Type B pancreatic cell (in vitro differentiated cells): ENCODE measurements around the gene PUS7. TPM values are rescaled to one million over a fixed set of nuclear protein-coding genes. Genes with fewer than 3 reads are reported as not detected.

Experiments
- DNase-seq: peaks from one replicate; pipeline ENCODE4 v3.0.0; 2021; ENCODE audit warnings: mixed read lengths; ENCODE audit not compliant: unreplicated experiment; ENCODE audit errors: extremely low spot score
- H3K27ac Mint-ChIP-seq: 2 replicates; pipeline ENCODE4 v1.8.0; 2021; ENCODE audit warnings: mild to moderate bottlenecking, mixed read lengths
- H3K27me3 Mint-ChIP-seq: 2 replicates; pipeline ENCODE4 v1.8.0; 2021; ENCODE audit warnings: mixed read lengths
- H3K36me3 Mint-ChIP-seq: 2 replicates; pipeline ENCODE4 v1.8.0; 2021; ENCODE audit warnings: mixed read lengths
- H3K4me1 Mint-ChIP-seq: one replicate; pipeline ENCODE4 v1.8.0; 2021; ENCODE audit warnings: mixed read lengths; ENCODE audit not compliant: unreplicated experiment
- H3K4me3 Mint-ChIP-seq: 2 replicates; pipeline ENCODE4 v1.8.0; 2021; ENCODE audit warnings: mild to moderate bottlenecking, mixed read lengths
- H3K9me3 Mint-ChIP-seq: 2 replicates; pipeline ENCODE4 v1.8.0; 2021; ENCODE audit warnings: mixed read lengths
- total RNA-seq: library from RNA; stranded (reverse); gene quantifications from 2 replicates; pipeline ENCODE4 v1.2.1, GENCODE V29; 2021; ENCODE audit warnings: low replicate concordance
- TF ChIP-seq, protein P1 (sequence below): fragments of 200-600 bp; sonication (generic); conservative IDR thresholded peaks from 2 replicates; pipeline ENCODE4 v1.5.0; 2021; ENCODE audit warnings: antibody characterized with exemption, mild to moderate bottlenecking

The PUS7 gene
- total RNA-seq, 1 donor from 2014 or later, result 25.4 TPM

DNA sequence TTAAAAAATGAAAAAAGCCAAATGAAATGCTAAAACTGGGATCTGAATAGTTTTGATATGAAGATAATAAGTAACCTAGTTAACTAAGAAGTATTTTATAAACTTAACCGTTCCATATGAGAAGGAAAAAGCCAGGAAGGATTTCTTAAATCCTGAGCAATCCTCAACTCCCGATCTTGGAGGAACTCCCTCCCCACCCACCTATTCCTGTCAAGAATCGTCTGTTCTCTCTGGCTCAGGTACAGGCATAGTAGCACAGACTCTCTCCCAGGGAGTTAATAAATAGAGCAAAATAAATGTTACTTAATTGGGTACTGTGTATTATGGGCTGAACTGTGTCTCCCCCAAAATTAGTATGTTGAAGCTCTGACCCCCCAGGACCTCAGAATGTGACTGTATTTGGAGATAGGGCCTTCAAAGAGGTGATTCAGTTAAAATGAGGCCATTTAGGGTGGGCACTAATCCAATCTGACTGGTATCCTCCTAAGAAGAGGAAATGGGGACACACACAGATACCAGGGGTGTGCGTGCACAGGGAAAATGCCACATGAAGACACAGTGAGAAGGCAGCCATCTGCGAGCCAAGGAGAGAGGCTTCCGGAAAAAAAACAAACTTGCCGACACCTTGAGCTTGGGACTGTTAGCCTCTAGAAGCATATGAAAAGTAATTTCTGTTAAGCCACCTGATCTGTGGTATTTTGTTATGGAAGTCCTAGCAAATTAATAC lies 28.7 kb downstream of the PUS7 start:
- H3K36me3 Mint-ChIP-seq, result peaks cover 3% of the 10 kb centered on the region
- no peak overlapping the region for H3K27ac Mint-ChIP-seq
- TF ChIP-seq, protein P1, sequence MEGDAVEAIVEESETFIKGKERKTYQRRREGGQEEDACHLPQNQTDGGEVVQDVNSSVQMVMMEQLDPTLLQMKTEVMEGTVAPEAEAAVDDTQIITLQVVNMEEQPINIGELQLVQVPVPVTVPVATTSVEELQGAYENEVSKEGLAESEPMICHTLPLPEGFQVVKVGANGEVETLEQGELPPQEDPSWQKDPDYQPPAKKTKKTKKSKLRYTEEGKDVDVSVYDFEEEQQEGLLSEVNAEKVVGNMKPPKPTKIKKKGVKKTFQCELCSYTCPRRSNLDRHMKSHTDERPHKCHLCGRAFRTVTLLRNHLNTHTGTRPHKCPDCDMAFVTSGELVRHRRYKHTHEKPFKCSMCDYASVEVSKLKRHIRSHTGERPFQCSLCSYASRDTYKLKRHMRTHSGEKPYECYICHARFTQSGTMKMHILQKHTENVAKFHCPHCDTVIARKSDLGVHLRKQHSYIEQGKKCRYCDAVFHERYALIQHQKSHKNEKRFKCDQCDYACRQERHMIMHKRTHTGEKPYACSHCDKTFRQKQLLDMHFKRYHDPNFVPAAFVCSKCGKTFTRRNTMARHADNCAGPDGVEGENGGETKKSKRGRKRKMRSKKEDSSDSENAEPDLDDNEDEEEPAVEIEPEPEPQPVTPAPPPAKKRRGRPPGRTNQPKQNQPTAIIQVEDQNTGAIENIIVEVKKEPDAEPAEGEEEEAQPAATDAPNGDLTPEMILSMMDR, result no peak
- no peaks in the 10 kb centered on the region for H3K9me3 Mint-ChIP-seq
- H3K4me1 Mint-ChIP-seq, result no peaks in the 10 kb centered on the region
- no peak for DNase-seq
- H3K27me3 Mint-ChIP-seq, result no peaks in the 10 kb centered on the region
- no peak overlapping the region for H3K4me3 Mint-ChIP-seq

- no peaks in the 10 kb centered on the region for H3K9me3 Mint-ChIP-seq
- TF ChIP-seq, protein P1, result no peak
- no peak overlapping the region for H3K4me3 Mint-ChIP-seq
- peaks cover 16% of the 10 kb centered on the region for H3K36me3 Mint-ChIP-seq
- no peaks in the 10 kb centered on the region for H3K27me3 Mint-ChIP-seq
- H3K4me1 Mint-ChIP-seq, result peaks cover 5% of the 10 kb centered on the region
- peak overlapping the region; percentile 8 for H3K27ac Mint-ChIP-seq
- no peak for DNase-seq
Measured at GRCh38 chr7:105489409-105489808, 32.7 kb downstream of the PUS7 start.

DNA sequence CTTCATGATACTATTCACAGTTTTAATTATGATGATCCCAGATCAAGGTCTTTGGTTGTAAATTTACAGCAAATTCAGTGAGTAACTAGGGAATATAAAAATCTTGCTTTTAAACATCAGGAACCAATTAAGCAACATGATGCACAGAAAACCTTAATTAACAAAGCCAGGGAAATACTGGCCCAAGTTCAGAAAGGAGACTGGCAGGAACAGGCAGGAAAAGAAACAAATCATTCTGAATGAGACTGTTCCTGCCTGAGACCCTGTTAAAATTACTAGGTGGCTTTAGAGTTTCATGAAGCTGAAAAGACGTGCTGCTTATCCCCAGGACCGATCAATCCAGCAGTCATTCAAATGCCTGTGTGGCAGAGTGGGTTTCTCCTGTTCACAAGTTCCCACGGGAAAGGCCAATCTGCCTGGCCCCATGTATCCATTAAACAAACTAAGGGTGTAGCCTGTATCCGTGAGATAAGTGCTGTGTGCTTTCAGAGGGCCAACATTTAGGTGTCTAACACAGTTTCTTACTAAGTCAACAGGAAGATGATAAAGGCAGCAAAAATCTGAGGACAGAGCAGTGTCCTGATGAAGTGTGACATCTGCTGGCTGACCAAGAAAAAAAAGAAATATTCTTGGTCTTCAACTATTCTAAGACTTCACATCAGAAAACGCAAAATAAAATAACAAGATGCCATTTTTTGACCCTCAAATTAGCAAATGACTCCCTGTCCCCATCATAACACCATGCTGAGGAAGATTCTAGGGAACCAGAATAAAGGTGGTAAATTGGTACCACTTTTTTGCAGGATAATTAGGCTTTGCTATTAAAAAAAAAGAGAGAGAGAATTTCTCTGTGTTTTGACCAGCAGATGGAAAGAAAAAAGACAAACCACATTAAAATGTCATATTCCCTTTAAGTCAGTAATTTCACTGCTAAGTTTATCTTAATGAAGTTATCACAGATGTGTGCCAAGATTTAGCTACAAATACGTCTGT lies 34.2 kb downstream of the PUS7 start:
- TF ChIP-seq, protein P1, result peak; percentile 52
- no peaks in the 10 kb centered on the region for H3K27me3 Mint-ChIP-seq
- peak overlapping the region; percentile 46 for H3K27ac Mint-ChIP-seq
- no peak for DNase-seq
- no peak overlapping the region for H3K4me3 Mint-ChIP-seq
- peaks cover 14% of the 10 kb centered on the region for H3K36me3 Mint-ChIP-seq
- H3K9me3 Mint-ChIP-seq, result no peaks in the 10 kb centered on the region
- peaks cover 5% of the 10 kb centered on the region for H3K4me1 Mint-ChIP-seq

- Mint-ChIP-seq H3K9me3 (no peaks in the 10 kb centered on the region), H3K4me1 (no peaks in the 10 kb centered on the region), H3K27ac (no peak overlapping the region), H3K4me3 (no peak overlapping the region), H3K27me3 (no peaks in the 10 kb centered on the region), H3K36me3 (peaks cover 25% of the 10 kb centered on the region)
- DNase-seq, result no peak
- TF ChIP-seq, protein P1, result no peak
Measured at GRCh38 chr7:105480931-105481330, 41.1 kb downstream of the PUS7 start.

GRCh38 chr7:105478606-105479005 lies 43.5 kb downstream of the PUS7 start:
- TF ChIP-seq, protein P1, result no peak
- no peak for DNase-seq
- Mint-ChIP-seq H3K36me3 (peaks cover 22% of the 10 kb centered on the region), H3K4me1 (no peaks in the 10 kb centered on the region), H3K27ac (no peak overlapping the region), H3K27me3 (no peaks in the 10 kb centered on the region), H3K9me3 (no peaks in the 10 kb centered on the region), H3K4me3 (no peak overlapping the region)
